ENCODE results near the gene ZNF32. TPM values are rescaled to one million over a fixed set of nuclear protein-coding genes. Genes with fewer than 3 reads are reported as not detected.

Gene ZNF32
- total RNA-seq, 4 donors from 2014 or later, result 28.9 to 63.3 (median 48.4) TPM

GRCh38 chr10:43678654-43679053 is 30.0 kb upstream of the ZNF32 start:
- intact Hi-C loops (cut with DNase I), result no loop called here
- TF ChIP-seq CTCF (IDR thresholded peaks at IDR 0.05), result no peak
- TF ChIP-seq POLR2A (IDR thresholded peaks at IDR 0.05), result no peak
- Histone ChIP-seq H3K4me3 (replicated peaks in 1 of 3) (no peak overlapping the region), H3K36me3 (no peaks in the 10 kb centered on the region), H3K4me1 (peaks cover 0 to 8% of the 10 kb centered on the region in 2 donors), H3K9me3 (no peaks in the 10 kb centered on the region), H3K27me3 (no peaks in the 10 kb centered on the region), H3K27ac (no peak overlapping the region)
- no peak for DNase-seq
- WGBS, 2 donors, result 91 to 92% methylated on average over 10 of the region's 10 CpGs

GRCh38 chr10:43676901-43677300 is 28.2 kb upstream of the ZNF32 start:
- intact Hi-C loops (cut with DNase I), result no loop called here
- H3K27me3 ChIP-seq, result no peaks in the 10 kb centered on the region
- H3K36me3 ChIP-seq, result no peaks in the 10 kb centered on the region
- H3K4me3 ChIP-seq (replicated peaks in 1 of 3), result no peak overlapping the region
- TF ChIP-seq POLR2A (IDR thresholded peaks at IDR 0.05) (no peak), CTCF (IDR thresholded peaks at IDR 0.05) (no peak)
- DNase-seq, result no peak
- WGBS, 2 donors, result 87 to 93% methylated on average over 7 of the region's 7 CpGs
- no peaks in the 10 kb centered on the region for H3K9me3 ChIP-seq
- H3K27ac ChIP-seq, result no peak overlapping the region
- H3K4me1 ChIP-seq, result peaks cover 0 to 8% of the 10 kb centered on the region in 2 donors

- Histone ChIP-seq H3K9me3 (no peaks in the 10 kb centered on the region), H3K27ac (no peak overlapping the region), H3K36me3 (no peaks in the 10 kb centered on the region), H3K27me3 (no peaks in the 10 kb centered on the region), H3K4me1 (peaks cover 0 to 8% of the 10 kb centered on the region in 2 donors), H3K4me3 (replicated peaks in 1 of 3) (no peak overlapping the region)
- DNase-seq, result no peak
- WGBS, 2 donors, result 85 to 91% methylated on average over 4 of the region's 4 CpGs
- TF ChIP-seq CTCF (IDR thresholded peaks at IDR 0.05) (no peak), POLR2A (IDR thresholded peaks at IDR 0.05) (no peak)
- intact Hi-C loops (cut with DNase I), result no loop called here
Observed at GRCh38 chr10:43676331-43676730, 27.6 kb upstream of the ZNF32 start.

- 79 to 91% methylated on average over 13 of the region's 13 CpGs for WGBS, 2 donors
Observed at GRCh38 chr10:43674553-43675210, 26.0 kb upstream of the ZNF32 start.

More at GRCh38 chr10:43674553-43675210, 26.0 kb upstream of the ZNF32 start:
- no peak overlapping the region for H3K27ac ChIP-seq
- no peak for TF ChIP-seq CTCF (IDR thresholded peaks at IDR 0.05)
- TF ChIP-seq POLR2A (IDR thresholded peaks at IDR 0.05), result no peak
- intact Hi-C loops (cut with DNase I), result loop anchor here (5.0 kb wide), 2 partner anchors 638 to 1183 kb away; no protein-coding TSS in a partner anchor
- H3K4me3 ChIP-seq (replicated peaks in 1 of 3), result no peak overlapping the region
- no peaks in the 10 kb centered on the region for H3K27me3 ChIP-seq
- no peaks in the 10 kb centered on the region for H3K36me3 ChIP-seq
- H3K9me3 ChIP-seq, result no peaks in the 10 kb centered on the region
- peaks cover 0 to 4% of the 10 kb centered on the region in 2 donors for H3K4me1 ChIP-seq
- DNase-seq, result no peak
